Measurements from ENCODE around the gene ADIPOR2. TPM values are rescaled to one million over a fixed set of nuclear protein-coding genes. Genes with fewer than 3 reads are reported as not detected.
"Not testable (repeated sequence)": the region's sequence is repeated elsewhere in the genome, so short reads cannot be mapped to it uniquely, and the experiment has no call there.

Gene ADIPOR2
- total RNA-seq, 1 donor from 2014 or later, result 22.7 TPM

- no peak for TF ChIP-seq CTCF (IDR thresholded peaks at IDR 0.05; ENCODE audit: insufficient read depth, low read length, poor library complexity, severe bottlenecking)
- no peak for DNase-seq (ENCODE audit: low read depth)
- H3K27me3 ChIP-seq (ENCODE audit: control insufficient read depth, insufficient read depth, low read length), result no peaks in the 10 kb centered on the region
- no peak overlapping the region for H3K4me3 ChIP-seq (ENCODE audit: low read depth, low read length)
- H3K36me3 ChIP-seq (ENCODE audit: control insufficient read depth, insufficient read depth, low read length), result no peaks in the 10 kb centered on the region
Measured at GRCh38 chr12:1681493-1681807, 9.4 kb upstream of the ADIPOR2 start.

GRCh38 chr12:1688086-1688710 lies 2.7 kb upstream of the ADIPOR2 start:
- Histone ChIP-seq H3K4me3 (ENCODE audit: low read depth, low read length) (no peak overlapping the region), H3K36me3 (ENCODE audit: control insufficient read depth, insufficient read depth, low read length) (no peaks in the 10 kb centered on the region), H3K27me3 (ENCODE audit: control insufficient read depth, insufficient read depth, low read length) (no peaks in the 10 kb centered on the region)
- no peak for TF ChIP-seq CTCF (IDR thresholded peaks at IDR 0.05; ENCODE audit: insufficient read depth, low read length, poor library complexity, severe bottlenecking)
- DNase-seq (ENCODE audit: low read depth), result no peak

GRCh38 chr12:1691123-1692007 lies 495 bp downstream of the ADIPOR2 start:
- DNase-seq (ENCODE audit: low read depth), result no peak
- H3K27me3 ChIP-seq (ENCODE audit: control insufficient read depth, insufficient read depth, low read length), result no peaks in the 10 kb centered on the region
- no peaks in the 10 kb centered on the region for H3K36me3 ChIP-seq (ENCODE audit: control insufficient read depth, insufficient read depth, low read length)
- peak overlapping the region; percentile 97 for H3K4me3 ChIP-seq (ENCODE audit: low read depth, low read length)
- TF ChIP-seq CTCF (IDR thresholded peaks at IDR 0.05; ENCODE audit: insufficient read depth, low read length, poor library complexity, severe bottlenecking), result no peak

GRCh38 chr12:1692226-1692625 lies 1.4 kb downstream of the ADIPOR2 start:
- no peaks in the 10 kb centered on the region for H3K36me3 ChIP-seq (ENCODE audit: control insufficient read depth, insufficient read depth, low read length)
- no peak for TF ChIP-seq CTCF (IDR thresholded peaks at IDR 0.05; ENCODE audit: insufficient read depth, low read length, poor library complexity, severe bottlenecking)
- H3K27me3 ChIP-seq (ENCODE audit: control insufficient read depth, insufficient read depth, low read length), result no peaks in the 10 kb centered on the region
- DNase-seq (ENCODE audit: low read depth), result no peak
- no peak overlapping the region for H3K4me3 ChIP-seq (ENCODE audit: low read depth, low read length)

GRCh38 chr12:1692895-1693610 lies 2.2 kb downstream of the ADIPOR2 start:
- no peaks in the 10 kb centered on the region for H3K27me3 ChIP-seq (ENCODE audit: control insufficient read depth, insufficient read depth, low read length)
- no peaks in the 10 kb centered on the region for H3K36me3 ChIP-seq (ENCODE audit: control insufficient read depth, insufficient read depth, low read length)
- no peak for TF ChIP-seq CTCF (IDR thresholded peaks at IDR 0.05; ENCODE audit: insufficient read depth, low read length, poor library complexity, severe bottlenecking)
- no peak overlapping the region for H3K4me3 ChIP-seq (ENCODE audit: low read depth, low read length)
- no peak for DNase-seq (ENCODE audit: low read depth)

GRCh38 chr12:1695097-1695496 lies 4.2 kb downstream of the ADIPOR2 start:
- H3K36me3 ChIP-seq (ENCODE audit: control insufficient read depth, insufficient read depth, low read length); H3K27me3 ChIP-seq (ENCODE audit: control insufficient read depth, insufficient read depth, low read length); H3K4me3 ChIP-seq (ENCODE audit: low read depth, low read length); DNase-seq (ENCODE audit: low read depth): not testable (repeated sequence)
